ENCODE measurements around the gene USP21.

DNA sequence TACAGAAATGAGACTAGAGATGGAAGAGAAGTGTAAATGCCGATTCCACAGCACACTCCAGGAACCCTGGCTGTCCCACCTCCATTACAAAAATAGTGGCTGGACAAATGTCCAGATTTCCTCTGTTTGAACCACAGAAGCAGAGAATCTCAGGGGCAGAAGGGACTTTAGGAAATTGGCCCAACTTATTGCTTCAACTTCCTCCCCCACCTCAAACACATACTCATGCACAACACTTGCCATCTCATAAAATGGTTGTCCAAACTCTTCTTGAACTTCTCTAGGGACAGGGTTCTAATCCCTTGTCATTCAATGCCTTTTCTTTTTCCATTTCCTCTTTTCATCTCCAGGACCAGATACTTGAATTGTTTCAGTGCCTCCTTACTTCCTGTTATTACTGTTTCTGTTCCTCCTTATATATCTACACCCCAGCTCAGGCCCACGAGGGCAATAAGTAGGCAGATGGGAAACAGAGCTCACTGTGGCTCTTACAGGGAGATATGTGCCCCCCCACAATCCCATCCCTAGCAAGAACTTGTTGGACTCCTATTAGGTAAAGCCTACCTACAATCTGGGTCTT is 26.5 kb downstream of the USP21 start:
- TF ChIP-seq, protein P1, sequence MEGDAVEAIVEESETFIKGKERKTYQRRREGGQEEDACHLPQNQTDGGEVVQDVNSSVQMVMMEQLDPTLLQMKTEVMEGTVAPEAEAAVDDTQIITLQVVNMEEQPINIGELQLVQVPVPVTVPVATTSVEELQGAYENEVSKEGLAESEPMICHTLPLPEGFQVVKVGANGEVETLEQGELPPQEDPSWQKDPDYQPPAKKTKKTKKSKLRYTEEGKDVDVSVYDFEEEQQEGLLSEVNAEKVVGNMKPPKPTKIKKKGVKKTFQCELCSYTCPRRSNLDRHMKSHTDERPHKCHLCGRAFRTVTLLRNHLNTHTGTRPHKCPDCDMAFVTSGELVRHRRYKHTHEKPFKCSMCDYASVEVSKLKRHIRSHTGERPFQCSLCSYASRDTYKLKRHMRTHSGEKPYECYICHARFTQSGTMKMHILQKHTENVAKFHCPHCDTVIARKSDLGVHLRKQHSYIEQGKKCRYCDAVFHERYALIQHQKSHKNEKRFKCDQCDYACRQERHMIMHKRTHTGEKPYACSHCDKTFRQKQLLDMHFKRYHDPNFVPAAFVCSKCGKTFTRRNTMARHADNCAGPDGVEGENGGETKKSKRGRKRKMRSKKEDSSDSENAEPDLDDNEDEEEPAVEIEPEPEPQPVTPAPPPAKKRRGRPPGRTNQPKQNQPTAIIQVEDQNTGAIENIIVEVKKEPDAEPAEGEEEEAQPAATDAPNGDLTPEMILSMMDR (IDR thresholded peaks at IDR 0.05): no peak
- no peak for TF ChIP-seq POLR2AphosphoS5 (IDR thresholded peaks at IDR 0.05; ENCODE audit: low read depth, low read length)

Measured in Panc1 (cell line).